ENCODE measurements around the gene ARL17B.
"Not testable (repeated sequence)": the region's sequence is repeated elsewhere in the genome, so short reads cannot be mapped to it uniquely, and the experiment has no call there.

ARL17B gene

DNA sequence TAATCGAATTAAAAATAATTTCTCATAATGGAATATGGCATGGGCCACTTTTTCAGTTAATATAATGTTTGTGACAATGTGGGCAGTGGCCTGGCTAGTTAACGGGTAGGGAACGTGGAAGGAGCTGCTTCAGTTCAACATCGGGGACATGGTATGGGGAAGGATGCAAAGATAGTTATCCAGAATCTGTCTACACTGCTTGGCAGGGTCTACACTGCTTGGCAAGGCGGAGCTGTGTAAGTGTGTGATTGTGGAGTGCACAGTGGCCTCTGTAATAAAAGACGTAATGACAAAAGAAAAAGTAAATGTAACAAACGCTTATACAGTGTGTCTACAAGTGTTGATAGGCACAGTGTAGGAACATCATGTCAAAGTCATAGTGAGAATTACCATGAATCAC lies 74.0 kb downstream of the ARL17B start:
- DNase-seq, result not testable (repeated sequence)

DNA sequence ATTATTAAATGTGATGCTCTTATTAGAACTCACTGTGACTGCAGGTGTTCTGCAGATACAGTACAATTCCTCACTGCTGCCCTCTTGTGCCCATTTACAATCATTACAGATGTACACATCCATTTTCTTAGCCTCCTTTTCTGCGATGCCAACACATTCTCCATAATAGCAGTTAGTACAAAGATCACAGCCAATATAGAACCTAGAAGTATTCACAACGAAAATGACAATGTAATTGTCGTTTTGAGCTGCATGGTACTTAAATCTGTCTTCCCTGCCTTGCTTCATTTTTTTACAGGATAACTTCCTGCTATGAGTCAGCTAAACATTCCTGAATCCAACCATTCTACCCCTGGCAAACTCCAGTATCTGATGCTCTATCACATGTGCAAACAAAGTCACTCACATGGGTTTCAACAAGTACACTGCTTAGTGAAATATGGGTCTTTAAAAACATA lies 74.8 kb downstream of the ARL17B start:
- peak; percentile 57 for DNase-seq

DNA sequence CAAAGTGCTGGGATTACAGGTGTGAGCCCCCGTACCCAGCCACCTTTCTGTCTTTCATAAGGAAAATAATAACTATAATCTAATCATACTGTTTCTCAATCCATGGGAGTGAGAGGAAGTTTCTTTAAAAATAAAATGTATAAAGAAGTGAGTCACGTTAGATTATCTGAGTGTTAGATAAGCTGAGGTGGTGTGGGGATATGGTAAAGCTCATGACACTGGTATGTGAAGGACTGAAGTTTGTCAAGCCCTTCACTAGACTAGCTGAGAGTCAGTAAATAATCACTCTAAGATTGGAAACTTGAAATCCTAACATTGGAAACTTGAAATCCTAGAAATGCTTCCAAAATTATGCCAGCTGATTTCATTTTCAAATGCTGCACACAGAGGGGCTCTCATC lies 76.1 kb downstream of the ARL17B start:
- not testable (repeated sequence) for DNase-seq

DNA sequence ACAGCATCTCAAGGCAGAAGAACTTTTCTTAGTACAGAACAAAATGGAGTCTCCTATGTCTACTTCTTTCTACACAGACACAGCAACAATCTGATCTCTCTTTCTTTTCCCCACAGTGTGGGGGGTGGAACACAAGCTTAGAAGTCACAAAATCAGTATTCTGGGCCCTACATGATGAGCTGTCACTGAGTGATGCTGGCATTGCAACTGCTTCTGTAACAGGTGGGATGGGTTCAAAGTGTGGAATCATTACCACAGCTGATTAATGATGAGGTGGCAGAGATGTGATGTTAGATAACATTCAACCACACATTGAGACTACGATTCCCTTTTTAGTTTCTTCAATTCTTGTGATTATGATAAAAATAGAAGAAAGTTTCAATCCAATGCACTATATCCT lies 77.1 kb downstream of the ARL17B start:
- DNase-seq, result not testable (repeated sequence)

DNA sequence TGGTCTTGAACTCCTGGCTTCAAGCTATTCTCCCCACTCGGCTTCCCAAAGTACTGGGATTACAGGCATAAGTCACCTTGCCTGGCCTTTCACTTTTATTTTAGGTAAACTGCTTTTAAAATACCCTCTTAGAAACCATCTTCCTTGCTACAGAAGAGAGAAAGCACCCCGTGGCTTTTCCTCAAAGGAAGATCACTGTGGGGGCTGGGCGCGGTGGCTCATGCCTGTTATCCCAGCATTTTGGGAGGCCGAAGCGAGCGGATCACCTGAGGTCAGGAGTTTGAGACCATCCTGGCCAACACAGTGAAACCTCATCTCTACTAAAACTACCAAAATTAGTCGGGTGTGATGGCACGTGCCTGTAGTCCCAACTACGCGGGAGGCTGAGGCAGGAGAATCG lies 78.9 kb downstream of the ARL17B start:
- not testable (repeated sequence) for DNase-seq

DNA sequence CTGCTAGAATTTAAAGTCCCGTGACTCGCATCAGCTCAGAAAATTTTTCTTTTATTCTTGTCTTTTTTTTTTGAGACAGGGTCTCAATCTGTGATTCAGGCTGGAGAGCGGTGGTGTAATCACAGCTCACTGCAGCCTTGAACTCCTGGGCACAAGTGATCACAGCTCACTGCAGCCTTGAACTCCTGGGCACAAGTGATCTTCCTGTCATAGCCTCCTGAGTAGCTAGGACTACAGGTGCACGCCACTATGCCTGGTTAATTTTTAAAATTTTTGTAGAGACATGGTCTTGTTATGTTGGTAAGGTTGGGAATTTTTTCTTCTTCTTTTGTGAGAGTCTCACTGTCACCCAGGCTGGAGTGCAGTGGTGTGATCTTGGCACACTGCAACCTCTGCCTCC lies 80.2 kb downstream of the ARL17B start:
- not testable (repeated sequence) for DNase-seq

DNA sequence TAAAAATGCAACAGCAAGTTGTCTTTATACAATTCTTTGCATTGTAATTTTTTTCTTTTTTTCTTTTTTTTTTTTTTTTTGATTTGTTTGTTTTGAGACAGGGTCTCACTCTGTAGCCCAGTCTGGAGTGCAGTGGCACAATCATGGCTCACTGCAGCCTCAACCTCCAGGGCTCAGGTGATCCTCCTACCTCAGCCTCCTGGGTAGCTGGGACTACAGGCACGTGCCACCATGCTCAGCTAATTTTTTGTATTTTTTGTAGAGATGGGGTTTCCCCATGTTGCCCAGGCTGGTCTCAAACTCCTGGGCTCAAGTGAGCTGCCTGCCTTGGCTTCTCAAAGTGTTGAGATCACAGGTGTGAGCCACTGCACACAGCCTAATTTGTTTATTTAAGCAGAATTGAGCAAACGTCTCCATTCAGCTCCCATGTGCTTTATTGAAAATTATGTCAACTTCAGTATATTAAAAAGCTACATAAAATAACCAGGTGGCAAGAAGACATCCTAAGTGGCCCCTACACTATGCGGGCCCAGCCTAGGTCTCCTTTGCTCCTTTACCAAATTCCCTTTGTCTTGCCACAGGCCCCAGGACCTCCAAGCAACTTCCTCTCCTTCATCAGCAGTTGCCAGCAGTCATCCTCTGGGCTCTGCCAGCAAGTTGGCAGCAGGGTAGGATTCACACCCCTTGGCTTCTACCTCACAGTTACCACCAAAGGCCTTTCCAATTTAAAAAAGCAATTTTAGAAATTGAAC lies 84.7 kb downstream of the ARL17B start:
- peak; percentile 33 for DNase-seq

DNA sequence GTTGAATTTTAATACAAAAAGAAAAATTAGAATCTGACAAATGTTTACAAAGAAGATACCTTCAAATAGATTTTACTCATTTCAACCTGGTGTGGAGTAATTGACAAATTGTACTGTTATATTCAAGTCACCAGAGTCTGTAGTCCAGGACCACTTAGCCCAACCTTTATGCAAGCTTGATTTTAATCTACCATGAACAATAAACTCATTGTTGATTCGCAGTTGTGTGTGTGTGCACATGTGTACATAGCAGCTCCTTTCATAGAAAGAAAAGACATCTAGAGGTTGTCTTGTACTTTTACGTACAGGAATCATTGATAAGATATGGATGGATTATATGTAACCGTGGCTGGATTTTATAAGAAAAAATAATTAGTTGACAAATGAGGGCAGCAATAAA lies 87.3 kb downstream of the ARL17B start:
- DNase-seq, result no peak

DNA sequence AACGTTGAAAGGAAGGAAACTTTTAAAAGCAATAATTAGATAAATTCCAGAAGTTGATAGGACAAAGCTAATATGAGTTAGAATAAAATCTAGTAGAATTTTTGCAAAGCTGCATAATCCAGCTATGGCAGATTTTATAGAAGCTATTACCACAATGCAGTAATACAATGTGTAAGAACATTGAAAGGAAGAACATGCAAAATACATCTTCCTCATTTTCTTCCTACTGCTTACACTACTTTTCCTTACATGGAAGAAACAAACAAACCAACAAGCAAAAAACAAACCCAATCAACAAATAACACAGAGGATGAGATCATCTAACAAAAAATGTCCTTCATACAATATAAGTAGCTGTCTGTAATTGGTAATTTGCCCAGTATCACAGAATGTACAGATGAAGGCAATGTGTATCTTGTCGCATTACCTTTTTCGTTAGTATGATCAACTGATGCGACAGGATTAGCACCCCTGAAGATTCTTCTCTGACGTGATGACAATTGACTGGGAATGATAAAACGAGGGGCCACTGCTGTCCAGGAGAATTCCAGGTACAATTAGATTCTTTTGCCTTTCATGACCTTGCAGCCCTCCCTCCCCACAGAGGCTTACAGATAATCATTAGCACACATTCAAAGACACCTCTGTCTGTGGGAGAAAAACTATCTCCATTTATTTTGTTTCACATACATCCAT lies 87.9 kb downstream of the ARL17B start:
- DNase-seq, result no peak

DNA sequence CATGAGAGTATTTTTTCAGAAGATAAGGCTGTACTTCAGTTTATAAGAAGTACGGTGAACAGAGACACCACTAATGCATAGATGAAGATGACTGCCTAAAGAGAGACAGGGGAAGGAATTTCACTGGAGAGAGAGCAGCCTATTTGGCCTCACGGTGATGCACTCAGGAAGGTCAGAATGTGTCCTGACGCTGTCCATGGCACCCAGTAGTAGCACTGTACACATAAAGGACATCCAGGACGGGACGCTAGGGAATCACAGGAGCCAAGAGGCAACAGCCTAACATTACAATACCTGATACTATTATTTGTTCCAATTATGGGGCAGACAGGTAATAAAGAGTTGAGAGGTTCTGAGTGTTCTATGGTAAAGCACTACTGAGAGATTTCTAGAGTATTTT lies 91.5 kb downstream of the ARL17B start:
- DNase-seq, result no peak

DNA sequence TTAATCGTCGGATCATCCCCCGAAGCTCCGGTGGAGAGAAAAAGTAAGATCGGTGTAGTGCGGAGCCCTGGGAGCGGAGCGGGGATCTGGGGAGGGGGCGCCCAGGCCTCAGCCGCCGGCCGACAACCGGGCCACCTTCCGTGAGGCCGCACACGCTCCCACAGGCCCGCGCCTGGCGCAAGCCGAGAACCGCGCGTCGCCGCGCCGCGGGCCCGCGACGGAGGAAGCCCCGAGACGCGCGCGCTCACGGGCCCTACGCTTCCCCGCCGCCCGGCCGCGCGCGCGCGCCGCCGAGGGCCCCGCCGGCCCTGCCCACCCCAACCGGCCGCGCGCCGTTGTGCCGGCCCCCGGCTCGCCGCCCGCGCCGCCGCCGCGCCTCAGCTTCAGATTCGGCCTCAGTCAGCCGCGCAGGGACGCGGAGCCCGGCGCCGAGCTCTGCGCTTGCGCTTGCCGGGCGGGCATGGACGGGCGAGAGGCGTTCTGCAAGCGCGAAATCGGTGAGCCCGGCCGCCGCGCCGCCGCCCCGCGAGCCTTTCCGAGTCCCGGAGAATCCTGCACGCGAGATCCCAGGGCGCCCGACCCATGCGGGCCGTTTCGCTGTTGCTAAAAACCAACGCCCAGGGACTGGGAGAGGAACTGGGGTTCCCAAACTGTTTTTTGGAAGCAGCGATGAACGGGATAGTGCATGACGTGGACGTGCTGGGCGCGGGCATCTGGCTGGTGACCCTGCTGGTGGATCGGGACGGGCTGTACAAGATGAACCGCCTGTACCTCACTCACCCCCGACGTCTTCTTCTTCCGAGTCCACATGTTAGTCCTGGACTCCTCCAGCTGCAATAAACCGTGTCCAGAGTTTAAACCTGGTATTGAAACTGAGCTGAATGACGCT lies 94.7 kb downstream of the ARL17B start:
- peak; percentile 88 for DNase-seq

DNA sequence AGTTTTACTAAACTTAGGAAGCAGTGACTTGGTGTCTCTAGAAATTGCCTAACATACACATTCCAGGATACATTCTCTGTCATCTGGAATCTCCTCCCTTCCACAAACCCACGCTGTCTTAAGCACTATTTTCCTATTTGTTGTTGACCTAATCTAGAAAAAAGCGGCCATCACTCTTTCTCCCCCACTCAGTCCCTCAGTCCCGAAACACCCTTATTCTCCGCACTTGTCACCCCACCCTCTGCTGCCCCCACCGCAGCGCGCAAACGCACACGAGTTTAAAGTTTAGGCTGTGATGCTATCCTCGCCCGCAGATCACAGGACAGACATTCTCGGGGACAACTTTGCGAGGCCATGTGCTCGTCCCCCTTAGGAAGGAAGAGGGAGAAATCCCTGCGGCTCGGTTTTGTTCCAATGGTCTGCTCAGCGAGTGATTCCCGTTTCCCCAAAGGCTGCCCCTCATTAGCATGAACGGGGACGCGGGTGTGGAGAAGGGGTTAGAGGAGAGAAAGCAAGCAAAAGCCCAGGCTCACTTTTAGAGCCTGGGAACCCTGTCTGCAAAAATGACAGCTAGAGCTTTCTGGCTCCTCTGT lies 95.4 kb downstream of the ARL17B start:
- not testable (repeated sequence) for DNase-seq

DNA sequence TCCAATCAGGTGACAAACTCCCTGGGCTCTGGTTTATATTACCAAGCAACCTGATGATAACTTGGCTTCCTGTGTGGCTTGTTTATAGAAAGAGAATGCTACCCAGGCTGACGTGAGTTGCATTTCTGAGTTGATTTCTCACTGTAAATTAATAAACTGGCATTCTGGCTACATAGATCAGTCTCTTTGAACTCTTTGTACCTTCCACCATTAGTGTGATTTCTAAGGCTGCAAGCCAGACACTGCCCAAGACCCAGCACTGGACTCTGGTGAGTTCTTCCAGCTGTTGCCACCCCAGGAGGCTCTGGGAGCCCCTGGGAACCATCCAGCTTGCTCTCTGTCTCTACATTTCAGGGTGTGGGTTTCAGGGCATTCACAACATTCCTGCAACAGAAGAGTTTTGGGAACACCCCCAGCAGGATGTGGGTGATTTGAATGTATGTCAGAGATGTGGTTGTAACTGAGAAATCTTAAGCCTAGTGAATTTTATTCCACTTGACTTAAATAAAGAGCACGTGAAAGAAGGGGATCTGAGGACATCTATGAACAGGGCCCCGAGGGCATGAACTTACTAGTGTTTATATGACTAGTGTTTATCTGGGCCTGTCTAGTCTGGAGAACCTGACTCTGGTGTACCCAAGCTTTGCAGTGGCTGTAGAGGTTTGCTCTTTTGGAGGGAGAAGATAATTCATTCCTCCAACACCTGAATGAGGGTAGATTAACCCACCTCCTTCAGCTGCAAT lies 96.9 kb downstream of the ARL17B start:
- DNase-seq, result no peak

DNA sequence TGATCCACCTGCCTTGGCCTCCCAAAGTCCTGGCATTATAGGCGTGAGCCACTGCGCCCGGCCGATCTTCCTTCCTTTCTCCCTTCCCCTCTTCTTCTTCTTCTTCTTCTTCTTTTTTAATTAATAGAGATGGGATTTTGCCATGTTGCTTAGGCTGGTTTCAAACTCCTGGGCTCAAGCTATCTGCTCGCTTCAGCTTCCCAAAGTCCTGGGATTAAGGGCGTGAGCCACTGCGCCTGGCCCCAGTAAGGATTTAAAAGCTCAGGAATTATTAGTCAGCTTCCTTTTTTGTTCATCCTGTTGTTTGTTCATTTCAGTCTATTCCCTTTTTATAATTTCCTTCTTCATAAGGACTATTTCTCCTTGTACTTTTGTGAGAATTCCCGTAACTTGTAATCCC lies 99.3 kb downstream of the ARL17B start:
- no peak for DNase-seq

DNA sequence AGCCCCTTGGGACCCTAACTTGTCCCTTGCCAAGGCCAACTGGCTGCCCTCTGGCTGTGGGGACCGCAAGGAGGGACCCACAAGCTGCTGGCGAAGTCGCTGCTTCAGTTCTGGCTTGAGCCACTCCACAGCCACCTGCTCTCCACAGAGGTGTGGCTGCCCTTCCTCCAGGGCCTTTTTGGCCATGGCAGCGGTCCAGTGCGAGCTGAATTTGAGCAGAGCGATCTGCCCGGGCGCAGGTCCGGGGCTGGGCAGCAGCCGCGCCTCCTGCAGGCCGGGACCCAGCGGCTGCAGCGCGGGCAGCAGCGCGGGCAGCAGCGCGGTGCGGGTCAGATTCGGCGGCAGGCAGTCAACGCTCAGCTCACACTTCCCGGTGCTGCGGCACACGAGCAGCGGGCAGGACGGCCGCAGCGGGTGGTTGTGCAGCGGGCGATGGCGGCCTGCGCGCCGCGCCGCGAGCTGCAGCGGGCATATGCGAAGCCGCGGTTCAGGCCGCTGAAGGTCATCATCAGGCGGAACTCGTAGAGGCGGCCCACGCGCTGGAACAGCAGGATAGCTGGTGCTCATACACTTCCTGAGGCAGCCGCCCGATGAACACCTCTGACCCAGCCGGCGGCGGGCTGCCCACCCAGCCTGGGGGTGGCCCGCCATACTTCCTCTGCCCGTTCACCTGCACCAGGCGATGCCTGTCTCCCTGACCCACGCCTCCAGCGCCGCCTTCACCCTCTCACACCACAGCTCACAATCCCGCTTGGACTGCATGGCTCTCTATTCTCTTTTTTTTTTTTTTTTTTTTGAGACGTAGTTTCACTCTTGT lies 101.5 kb downstream of the ARL17B start:
- not testable (repeated sequence) for DNase-seq

DNA sequence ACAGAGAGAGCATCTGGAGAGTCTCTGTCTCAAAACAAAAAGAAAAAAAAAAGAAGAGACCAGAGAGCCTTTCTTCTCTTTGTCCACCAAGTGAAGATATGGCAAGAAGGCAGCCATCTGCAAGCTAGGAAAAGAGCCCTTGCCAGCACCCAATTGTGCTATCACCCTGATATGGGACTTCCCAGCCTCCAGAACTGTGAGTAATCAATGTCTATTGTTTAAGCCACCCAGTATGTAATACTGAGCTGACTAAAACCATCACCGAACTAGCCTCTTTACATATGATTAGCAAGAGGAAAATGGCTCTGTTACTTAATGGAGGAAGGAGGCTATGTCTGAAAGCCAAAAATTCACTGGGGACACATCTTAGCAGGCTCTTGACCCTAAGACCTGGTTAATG lies 105.2 kb downstream of the ARL17B start:
- DNase-seq, result not testable (repeated sequence)

DNA sequence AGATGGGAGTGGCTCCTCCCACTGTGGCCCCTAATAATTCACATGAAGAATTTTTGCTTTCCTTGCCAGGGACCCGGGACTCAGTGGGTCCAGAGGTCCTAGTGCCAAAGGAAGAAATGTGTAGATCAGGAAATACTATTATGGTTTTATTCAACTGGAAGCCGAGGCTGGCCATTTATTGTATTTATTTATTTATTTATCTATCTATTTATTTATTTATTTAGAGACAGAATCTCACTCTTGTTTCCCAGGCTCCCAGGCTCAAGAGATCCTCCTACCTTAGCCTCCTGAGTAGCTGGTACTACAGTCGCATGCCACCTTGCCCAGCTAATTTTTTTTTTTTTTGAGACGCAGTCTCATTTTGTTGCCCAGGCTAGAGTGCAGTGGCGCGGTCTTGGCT lies 107.4 kb downstream of the ARL17B start:
- DNase-seq, result not testable (repeated sequence)

DNA sequence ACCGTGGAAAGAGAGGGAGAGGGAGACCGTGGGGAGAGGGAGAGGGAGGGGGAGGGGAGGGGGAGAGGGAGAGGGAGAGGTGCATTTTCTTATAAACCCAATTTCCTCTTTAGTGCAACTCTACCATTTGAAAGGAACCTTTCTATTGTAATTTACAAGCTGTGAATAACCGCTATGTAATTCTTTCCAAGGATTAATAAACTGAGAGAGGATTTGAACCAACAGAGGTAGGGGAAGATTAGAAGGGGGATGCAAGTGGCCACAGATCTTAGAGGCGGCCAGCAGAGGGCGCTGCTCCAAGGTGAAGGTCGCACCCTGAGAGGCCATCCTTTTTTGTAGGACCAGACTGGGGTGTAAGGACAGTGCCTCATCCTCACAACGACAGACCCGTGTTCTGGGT lies 107.8 kb downstream of the ARL17B start:
- DNase-seq, result not testable (repeated sequence)

DNA sequence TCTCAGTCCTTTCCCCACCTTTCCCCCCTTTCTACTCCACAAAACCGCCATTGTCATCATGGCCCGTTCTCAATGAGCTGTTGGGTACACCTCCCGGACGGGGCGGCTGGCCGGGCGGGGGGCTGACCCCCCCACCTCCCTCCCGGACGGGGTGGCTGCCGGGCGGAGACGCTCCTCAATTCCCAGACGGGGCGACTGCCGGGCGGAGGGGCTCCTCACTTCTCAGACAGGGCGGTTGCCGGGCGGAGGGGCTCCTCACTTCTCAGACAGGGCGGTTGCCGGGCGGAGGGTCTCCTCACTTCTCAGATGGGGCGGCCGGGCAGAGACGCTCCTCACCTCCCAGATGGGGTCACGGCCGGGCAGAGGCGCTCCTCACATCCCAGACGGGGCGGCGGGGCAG lies 108.8 kb downstream of the ARL17B start:
- not testable (repeated sequence) for DNase-seq

DNA sequence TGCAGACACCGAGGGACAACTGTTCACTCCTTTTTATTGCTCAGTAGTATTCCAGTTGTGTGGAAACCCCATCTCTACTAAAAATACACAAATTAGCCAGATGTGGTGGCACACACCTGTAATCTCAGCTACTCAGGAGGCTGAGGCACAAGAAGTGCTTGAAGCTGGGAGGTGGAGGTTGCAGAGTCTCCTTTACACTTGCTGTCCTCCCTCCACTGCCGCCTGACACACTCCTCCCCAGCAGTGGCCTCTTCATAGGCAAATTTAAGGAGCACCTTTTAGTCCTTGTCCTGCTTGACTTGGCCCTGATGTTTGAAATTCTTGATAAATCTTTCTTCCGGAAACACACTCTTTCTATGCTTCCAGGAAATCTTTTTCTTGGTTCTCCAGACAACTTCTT lies 112.4 kb downstream of the ARL17B start:
- DNase-seq, result not testable (repeated sequence)

All from COR-L47 (cell line).